HK-2 (cell line): ENCODE results near the gene SH3BP5.

Source experiments
- DNase-seq: peaks from one replicate; pipeline ENCODE4 v3.0.0-alpha.2; 2018; ENCODE audit not compliant: unreplicated experiment

Gene SH3BP5

GRCh38 chr3:15297608-15298350 lies 34.6 kb downstream of the SH3BP5 start:
- no peak for DNase-seq

DNA sequence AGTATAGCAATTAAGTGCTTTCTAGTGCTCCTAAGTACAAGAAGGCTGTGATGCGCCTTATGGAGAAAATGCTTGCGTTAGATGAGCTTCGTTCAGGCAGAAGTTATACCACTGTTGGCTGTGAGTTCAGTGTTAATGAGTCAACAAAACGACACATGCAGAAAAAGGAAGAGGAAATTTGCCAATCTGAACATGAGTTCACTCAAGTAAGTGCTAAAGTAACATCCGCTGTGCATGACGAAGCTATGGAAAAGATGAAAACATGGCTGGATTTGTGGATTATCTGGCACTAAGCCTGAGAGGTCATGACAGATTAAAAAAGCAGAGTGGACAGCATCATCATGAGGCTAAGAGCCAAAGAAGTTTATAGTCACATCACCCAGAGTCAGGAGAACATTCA lies 36.9 kb downstream of the SH3BP5 start:
- no peak for DNase-seq

GRCh38 chr3:15294929-15295328 lies 37.5 kb downstream of the SH3BP5 start:
- DNase-seq: no peak

GRCh38 chr3:15292765-15293522 lies 39.4 kb downstream of the SH3BP5 start:
- DNase-seq: no peak

GRCh38 chr3:15291589-15292541 lies 40.5 kb downstream of the SH3BP5 start:
- DNase-seq: no peak

DNA sequence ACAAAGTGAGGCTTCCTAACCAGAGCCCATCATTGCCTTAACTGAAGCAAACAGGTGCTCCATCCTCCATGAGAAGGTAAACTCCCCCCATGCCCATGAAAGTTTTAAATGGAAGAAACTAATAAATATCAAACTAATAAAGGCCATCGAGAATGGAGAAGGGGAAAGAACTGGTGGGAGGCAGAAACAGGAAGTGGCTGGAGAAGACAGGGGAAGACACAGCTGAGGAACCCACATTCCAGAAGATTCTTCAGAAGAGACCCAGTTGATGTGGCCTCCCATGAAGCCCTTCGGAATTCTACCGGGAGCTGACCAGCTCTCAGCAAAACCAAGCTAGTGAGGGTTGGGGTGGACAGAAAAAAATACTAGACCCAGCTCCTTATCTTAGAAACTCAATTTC lies 41.6 kb downstream of the SH3BP5 start:
- no peak for DNase-seq

- DNase-seq: no peak
Measured at GRCh38 chr3:15289661-15290060, 42.7 kb downstream of the SH3BP5 start.

GRCh38 chr3:15288331-15289035 lies 43.9 kb downstream of the SH3BP5 start:
- DNase-seq: no peak

DNA sequence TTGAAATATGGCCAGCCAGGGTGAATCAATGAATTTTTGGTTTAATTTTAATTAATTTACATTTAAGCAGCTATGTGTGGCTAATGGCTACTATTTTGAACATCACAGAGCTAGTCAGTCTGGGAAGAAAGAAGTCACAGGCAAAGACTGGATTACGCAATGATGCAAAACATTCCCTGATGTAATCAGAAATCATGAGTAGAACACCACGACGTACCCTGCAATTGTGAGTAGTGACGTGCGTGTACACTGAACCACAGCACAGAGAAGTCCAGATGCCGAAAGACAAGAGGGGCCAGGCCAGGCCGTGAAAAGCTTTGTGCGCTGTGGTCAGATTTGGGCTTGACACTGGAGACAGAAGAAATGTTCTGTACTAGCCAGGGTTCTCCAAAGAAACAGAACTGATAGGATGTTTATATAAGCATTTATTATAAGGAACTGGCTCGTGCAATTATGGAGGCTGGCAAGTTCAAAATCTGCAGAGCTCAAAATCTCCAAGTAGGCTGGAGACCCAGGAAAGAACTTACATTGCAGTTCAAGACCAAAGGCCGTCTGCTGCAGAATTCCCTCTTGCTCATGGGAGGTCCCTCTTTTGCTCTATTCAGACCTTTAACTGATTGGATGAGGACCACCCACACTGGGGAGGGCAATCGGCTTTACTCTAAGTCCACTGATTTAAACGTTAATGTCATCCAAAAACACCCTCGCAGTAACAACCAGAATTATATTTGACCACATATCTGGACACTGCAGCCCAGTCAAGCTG lies 44.6 kb downstream of the SH3BP5 start:
- no peak for DNase-seq

DNA sequence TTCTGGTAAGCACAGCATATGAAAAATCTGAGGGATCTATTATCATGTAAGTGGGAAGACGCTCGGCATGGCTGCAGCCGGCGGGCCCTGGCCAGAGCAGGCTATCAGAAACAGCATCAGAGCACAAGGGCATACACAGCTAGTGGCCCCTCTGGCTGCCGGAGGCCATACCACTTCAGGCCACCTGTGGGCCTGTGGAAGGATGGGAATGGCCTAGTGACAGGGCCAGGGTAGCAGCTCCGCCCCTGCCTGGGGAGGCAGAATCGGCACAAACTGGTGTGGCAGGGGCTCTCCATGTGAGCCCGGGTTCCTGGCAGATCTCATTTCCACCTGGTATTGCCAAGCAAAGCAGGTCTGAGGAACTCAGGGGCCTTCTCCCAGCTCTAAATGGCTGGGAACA lies 46.4 kb downstream of the SH3BP5 start:
- no peak for DNase-seq

- DNase-seq: no peak
Measured at GRCh38 chr3:15284121-15284889, 48.1 kb downstream of the SH3BP5 start.

DNA sequence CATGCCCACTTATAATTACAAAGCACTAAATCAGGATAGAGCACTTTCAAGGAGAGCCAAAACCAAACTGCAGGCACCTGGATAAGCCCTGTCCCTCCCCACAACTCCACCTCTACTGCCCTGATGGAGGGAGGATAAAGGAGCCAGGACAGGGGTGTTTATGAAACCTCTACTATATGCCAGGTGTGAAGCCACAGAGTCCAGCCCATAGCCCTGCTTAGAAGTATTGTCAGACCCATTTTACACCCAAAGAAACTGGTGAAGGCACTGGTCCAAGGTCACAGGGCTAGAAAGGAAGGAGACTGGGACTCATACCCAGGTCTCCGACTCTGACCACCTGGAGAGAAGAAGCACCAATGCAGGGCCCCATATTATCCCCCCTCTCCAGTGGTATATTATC lies 48.7 kb downstream of the SH3BP5 start:
- DNase-seq: no peak

DNA sequence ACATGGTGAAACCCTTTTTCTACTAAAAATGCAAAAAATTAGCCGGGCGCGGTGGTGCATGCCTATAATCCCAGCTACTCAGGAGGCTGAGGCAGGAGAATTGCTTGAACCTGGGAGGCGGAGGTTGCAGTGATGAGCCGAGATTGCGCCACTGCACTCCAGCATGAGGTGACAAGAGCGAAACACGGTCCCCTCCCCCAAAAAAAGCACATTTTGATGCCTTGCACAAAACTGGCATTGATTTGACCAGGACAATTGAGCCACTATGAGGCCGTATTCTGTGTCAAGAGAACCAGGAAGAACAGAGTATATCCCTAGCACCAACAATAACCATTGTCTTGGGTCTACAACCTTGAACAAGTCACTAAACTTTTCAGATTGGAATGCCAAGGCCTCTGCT lies 50.6 kb downstream of the SH3BP5 start:
- DNase-seq: no peak

DNA sequence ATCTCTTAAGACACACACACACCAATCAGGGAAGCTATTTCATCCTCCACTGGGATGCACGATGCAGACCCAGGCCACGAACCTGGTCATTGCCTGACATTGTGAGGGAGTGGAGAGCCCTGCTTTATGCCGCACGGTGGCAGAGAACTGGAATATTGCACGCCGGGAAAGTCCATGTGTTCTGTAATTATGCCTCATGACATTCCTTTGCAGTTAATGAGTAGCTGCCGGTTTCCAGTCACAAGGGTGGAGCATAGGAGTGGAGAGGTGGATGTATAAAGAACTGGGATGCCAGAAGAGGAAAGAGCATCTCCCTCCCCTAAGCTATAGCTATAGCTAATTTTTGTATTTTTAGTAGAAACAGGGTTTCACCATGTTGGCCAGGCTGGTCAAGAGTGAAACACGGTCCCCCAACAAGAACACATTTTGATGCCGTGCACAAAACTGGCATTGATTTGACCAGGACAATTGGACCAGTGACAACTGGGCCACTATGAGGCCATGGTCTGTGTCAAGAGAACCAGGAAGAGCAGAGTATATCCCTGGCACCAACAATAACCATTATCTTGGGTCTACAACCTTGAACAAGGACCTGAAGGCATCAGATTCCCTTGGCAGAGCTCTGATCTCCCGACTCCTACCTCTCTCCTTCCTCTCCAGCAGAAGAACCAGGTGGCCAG lies 51.4 kb downstream of the SH3BP5 start:
- DNase-seq: peak; percentile 22

DNA sequence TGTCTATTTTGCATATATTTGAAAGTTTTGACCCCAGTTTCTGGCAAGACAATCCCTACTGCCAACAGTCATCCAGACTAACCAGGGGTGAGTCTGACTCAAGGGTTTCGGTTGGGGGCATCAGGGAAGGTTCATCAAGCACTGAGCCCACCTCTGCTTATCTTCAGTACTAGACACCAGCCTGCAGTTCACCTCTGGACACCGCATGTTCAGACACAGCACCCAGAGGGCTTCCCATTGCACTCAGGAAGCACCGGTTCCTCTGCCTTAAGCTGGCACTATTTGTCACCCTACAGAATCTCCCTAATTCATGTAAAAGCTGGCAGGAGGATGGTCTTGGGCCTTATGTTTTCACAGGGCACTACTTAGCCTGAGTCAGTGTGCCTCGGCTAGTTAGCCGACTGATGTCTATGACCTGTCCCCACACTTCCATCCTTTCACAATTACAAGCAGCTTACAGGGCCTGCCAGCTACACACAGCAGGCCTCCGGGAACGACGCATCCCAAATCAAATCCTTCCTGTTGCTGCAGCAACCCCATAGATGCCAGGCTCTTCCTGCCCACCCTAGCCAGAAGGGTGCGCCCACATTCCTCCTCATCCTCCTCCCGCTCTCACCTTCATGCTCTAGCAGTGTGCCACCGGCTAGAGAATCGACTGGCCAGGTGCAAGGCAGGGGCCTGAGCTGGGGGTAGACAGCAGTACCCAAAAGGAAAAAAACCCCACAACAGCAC lies 52.5 kb downstream of the SH3BP5 start:
- no peak for DNase-seq

DNA sequence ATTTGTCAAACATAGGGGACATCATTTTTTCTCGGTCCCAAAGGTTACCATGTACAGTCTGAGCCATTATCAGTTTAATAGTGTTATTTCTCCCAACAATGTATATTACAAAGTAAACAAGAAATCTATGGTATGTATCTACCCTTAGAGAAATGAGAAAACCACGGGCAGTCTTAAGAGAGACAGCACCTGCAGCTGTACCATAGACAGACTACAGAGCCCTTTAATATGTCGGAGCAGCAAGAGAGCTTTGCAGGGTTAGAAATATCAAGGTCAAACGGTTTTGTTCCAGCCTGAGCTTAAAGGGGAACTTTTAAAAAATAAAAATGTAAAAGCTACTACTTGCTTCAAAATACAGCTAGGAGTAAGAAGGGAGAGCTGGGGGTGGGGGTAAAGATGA lies 53.2 kb downstream of the SH3BP5 start:
- no peak for DNase-seq

DNA sequence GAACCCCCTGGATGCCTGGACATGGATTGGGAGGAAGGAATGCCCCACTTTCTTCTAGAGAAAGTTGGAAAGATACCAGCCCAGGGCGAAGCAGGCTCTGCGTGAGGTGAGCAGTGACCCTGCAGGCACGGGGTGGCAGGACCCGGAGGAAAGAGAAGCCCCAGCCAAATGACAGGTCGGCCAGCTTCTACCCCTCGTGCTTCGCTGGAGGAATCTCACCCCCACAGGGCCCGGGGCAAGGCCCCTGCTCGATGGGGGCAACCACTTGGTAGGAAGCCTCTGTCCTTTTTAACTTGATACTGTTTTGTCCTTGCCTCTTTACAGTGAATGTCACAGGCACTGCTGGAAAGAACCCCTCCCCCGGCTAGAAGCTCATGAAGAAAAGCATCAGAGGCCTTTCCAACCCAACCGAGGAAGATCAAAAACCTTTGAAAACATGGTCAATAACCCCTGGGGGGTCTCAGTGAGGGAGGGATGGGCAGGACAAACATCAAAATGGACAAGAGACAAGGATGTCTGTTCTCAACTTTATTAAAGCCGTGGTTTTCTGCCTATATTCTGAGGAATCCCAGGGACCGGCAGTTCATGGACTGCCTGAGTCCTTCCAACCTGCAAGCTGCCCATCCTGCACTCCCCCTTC lies 54.4 kb downstream of the SH3BP5 start:
- no peak for DNase-seq

DNA sequence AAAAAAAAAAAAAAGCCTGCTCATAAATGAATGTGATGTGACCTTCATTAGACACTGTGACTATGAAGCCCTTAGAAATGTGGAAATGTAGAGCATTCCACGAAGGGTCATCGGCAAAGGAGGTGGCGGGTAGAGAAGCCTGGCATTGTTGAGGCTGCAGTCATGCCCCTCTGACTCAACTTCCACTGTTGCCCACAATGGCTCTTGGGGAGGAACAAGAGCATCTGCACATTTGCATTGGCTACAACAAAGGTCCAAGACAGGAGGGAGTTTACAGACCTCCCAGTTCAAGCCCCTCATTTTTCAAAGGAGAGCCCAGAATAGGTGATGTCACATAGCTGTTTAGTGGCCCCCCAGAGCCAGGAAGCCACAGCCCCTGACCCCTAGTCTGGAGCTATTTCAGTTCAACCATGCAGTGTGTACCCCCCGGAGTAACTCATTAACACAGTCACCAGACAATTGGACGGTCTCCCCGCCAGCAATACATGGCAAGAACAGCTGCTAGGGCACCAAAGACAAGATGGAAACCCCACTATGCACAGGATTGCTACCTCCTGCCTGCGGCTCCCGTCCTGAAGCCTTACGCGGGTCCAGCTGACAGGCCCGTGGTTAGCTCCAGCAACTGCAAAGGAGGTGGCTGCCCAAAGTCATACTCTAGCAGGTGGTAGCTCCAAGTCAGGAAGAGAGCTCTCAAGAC lies 56.2 kb downstream of the SH3BP5 start:
- DNase-seq: no peak
